Urothelium cell line (cell line): ENCODE results near the gene TNNT2.

ENCODE experiments used
- DNase-seq: peaks from one replicate; pipeline ENCODE4 v3.0.0; 2011; ENCODE audit warnings: low spot score, mixed read lengths
- FAIRE-seq: peaks from 2 replicates; lab custom pipeline; 2011; peaks lifted over from hg19 to GRCh38; lab: Jason Lieb, UNC

The TNNT2 gene

GRCh38 chr1:201335901-201336300, 41.6 kb downstream of the TNNT2 start:
- no peak for DNase-seq
- no peak for FAIRE-seq

- no peak for DNase-seq
These were observed 42.2 kb downstream of the TNNT2 start for GRCh38 chr1:201335174-201335870.

GRCh38 chr1:201334325-201335173, 42.9 kb downstream of the TNNT2 start:
- FAIRE-seq, result no peak
- no peak for DNase-seq

More at GRCh38 chr1:201335174-201335870, 42.2 kb downstream of the TNNT2 start:
- FAIRE-seq, result no peak

GRCh38 chr1:201332616-201333335, 44.7 kb downstream of the TNNT2 start:
- no peak for FAIRE-seq
- no peak for DNase-seq

GRCh38 chr1:201332021-201332420, 45.5 kb downstream of the TNNT2 start:
- FAIRE-seq (no peak), DNase-seq (no peak)

DNA sequence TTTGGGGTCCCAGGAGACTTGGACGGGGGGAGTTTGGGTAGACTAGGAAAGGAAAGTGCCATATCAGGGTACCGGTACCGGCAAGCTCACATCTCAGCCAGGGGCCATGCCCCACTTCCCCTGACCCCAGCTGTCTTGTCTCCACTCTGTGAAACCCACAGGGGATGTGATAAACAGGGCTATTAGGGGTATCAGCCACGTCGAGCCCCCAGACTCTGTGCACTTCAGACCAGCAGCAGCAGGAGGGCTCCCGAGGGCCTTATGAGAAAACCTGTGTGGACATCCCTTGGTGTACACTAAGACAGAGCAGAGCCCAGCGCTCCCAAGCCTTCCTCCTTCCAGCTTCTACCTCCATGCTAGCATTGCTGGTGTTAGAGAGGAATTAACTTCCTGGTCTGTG, 46.3 kb downstream of the TNNT2 start:
- FAIRE-seq, result no peak

DNA sequence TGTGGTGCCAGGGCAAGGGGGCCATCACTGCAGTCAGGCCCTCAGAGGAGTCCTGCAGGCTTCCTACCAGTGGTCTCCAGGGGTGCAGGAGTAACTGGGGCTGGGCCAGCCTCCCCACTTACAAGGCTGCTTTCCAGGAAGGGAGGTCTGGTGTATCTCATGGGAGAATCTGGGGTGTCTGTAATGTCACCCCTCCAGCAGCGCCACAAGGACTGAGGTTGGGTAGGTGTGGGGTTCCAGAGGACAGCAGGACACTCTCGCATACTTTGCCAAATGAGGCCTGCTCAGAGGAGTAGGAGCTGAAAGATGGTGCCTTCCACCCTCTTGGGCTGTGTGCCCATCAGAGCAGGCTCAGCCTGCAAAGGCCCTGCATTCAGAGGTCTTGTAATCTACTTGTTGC, 46.9 kb downstream of the TNNT2 start:
- FAIRE-seq (no peak), DNase-seq (no peak)

More for the DNA sequence above, 46.3 kb downstream of the TNNT2 start:
- DNase-seq, result no peak

DNA sequence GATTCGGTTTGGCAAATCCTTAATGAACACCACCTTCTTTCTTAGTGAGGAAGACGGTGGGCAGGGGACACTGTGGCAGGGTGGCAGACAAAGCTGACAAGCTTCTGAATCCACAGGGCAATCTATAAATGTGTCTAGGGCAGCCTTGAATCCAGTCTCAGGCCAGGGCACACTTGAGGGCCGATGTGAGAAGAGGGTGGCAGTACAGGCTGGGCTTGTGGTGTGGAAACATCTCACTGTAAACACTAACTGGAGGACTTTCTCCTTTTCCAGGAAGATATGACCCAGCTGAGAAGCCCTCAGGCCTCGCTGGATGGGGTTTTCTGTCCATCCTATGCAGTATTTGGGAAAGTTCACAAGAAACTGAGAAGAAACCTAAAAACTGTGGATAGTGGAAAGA, 47.7 kb downstream of the TNNT2 start:
- FAIRE-seq (no peak), DNase-seq (no peak)

DNA sequence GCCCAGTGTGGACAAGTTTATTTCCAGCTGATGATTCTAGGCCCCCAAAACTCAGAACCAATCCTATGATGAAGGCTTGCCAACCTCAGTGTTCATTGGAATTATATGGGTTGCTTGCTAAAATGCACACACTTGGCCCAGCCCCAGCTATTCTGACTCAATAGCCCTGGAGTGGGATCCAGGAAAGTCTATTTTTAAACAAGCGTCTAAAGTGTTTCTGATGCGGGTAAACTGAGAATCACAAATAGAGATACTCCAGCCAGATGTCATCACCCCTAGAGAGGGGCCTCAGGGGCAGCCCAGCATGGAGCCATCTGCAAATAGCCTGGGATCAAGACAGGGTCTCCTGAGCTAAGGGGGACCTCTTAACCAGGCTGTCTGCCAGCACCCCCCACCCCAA, 48.2 kb downstream of the TNNT2 start:
- DNase-seq (no peak), FAIRE-seq (no peak)

DNA sequence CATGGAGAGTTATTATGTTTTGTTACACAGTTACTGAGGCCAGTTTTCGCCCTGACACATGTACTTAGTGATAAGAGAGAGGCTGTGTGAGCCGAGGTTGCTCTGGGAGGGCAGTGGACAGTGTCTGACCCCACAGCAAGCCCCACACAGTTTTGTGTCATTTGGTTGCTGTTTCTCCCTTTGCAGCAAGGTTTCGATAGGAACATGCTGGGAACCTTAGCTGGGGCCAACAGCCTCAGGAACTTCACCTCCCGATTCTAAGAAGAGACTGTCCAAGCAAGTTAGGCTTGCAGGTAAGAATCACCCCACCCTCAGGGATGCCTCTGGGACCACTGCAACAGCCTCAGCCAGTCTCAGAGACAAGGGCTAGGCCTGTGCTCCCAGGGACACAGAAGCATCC, 48.9 kb downstream of the TNNT2 start:
- no peak for FAIRE-seq

GRCh38 chr1:201327687-201328240, 49.7 kb downstream of the TNNT2 start:
- DNase-seq (no peak), FAIRE-seq (no peak)

More for the DNA sequence above, 48.9 kb downstream of the TNNT2 start:
- DNase-seq, result no peak

DNA sequence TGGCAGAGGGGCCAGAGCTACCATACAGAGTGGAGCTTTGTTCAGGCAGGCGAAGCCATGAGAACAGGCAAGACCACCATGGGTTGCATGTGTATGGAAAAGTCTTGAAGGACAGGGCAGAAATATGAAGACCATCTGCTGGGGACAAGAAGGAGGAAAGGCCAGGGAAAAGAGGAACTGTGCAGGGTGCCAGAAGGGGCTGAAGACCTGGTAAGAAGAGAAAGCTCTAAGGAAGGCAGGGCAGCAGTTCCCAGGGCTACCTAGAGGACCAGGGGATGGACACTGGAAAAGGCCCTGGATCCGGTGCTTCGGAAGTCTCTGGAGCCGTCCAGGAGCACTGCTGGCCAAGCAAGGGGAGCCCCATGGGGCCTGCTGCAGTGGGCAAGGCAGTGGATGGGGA, 50.8 kb downstream of the TNNT2 start:
- DNase-seq (no peak), FAIRE-seq (no peak)

GRCh38 chr1:201325678-201326060, 51.8 kb downstream of the TNNT2 start:
- no peak for DNase-seq
- no peak for FAIRE-seq

DNA sequence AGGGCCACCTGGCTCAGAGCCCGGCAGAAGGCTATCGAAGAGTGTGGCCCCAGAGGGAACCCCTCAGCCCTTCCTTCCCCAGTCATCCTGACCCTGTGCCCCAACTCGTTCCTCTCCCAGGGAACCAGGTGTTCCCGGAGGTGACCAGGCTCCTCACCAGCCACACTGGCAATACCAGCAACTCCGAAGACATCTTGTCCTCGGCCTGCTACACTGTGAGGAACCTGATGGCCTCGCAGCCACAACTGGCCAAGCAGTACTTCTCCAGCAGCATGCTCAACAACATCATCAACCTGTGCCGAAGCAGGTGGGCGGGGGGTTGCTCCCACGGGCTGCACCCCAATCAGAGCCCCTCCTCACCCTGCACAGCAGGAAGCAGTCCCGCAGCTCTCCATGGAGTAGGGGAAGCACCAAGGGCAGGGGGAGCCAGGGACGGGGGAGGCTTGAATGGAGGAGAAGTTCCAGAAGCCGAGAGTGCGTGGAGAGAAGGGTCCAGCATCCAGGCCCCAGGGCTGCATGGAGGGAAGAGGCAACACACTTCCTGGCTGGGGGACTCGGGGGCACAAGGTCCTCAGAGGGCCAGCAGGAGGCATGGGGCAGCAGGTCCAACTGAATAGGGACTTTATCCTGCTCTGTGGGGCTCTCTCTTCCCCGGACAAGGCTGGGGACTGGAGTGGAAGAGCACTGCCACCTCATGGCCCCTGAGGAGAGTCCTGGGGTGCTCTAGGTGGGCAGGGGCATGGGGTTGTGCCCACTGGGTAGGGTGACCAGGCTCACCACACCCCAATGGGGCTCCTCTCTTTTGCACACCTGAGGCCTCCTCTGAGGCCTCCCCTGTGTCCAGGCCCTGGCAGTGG, 52.4 kb downstream of the TNNT2 start:
- DNase-seq, result no peak
- no peak for FAIRE-seq

DNA sequence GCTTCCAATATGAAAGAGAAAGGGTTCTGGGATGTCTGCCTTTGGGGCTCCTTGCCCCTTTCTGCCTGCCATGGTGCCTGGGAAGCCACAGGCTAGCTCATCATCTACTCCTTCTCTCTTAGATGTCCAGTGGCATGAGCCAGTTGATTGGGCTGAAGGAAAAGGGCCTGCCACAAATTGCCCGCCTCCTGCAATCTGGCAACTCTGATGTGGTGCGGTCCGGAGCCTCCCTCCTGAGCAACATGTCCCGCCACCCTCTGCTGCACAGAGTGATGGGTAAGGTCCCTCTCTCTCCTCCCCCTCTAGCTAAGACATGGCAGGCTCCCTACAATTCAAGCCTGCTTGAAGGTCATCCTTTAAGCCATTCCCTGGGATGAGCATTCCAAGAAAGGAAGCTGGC, 53.2 kb downstream of the TNNT2 start:
- FAIRE-seq, result no peak
- DNase-seq, result no peak

DNA sequence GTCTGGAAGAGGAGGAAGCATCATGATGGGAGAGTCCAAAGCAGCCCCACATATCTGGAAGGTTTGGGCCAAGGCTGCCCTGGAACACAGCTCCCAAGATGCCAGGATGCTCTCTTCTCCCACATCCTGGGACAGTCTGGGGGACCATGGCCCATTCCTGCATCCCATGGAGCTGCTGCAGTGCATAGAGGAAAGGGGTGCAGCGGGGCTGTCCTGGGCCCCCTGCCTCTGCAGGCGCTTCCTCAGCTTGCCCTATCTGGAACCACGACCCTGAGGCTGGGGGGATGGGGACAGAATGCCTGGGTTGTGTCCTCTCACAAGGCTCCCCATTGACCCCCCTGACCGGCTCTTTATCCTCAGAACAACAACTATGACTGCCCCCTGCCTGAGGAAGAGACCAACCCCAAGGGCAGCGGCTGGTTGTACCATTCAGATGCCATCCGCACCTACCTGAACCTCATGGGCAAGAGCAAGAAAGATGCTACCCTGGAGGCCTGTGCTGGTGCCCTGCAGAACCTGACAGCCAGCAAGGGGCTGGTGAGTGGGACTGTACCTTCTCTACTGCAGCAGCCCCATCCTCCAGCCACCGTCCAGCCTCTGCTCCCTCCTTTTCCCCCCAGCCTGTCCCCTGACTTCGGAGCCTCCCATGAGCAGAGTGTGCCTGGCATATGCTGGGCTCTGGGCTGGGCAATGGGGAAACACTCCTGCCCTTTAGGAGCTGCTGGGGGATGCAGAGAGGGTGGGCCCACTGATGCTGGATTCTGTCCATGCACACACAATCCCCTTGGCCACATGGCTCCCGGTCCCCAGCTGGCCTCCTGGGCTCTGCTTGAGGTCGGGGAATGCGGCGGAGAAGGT, 54.6 kb downstream of the TNNT2 start:
- DNase-seq, result no peak
- no peak for FAIRE-seq

DNA sequence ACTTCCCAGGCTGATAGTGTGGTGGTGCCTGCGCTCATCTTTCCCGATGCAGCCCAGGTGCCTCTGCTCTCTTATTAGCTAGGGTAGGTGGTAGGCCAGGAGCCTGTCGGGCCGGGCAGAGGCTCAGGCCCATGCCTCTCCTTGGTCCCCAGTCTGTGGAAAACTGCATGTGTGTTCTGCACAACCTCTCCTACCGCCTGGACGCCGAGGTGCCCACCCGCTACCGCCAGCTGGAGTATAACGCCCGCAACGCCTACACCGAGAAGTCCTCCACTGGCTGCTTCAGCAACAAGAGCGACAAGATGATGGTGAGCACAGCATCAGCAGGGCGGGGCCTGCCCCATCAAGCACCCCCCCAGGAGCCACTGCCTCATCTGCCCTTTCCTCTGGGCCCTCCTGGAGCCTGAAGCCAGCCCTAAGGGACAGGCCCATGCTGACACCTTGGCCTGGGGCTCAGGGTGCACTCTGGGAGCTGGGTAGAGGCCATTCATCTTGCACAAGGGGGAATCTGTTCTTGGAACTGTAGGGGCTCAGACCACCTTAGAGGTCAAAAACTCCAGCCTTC, 55.6 kb downstream of the TNNT2 start:
- DNase-seq (no peak), FAIRE-seq (no peak)

DNA sequence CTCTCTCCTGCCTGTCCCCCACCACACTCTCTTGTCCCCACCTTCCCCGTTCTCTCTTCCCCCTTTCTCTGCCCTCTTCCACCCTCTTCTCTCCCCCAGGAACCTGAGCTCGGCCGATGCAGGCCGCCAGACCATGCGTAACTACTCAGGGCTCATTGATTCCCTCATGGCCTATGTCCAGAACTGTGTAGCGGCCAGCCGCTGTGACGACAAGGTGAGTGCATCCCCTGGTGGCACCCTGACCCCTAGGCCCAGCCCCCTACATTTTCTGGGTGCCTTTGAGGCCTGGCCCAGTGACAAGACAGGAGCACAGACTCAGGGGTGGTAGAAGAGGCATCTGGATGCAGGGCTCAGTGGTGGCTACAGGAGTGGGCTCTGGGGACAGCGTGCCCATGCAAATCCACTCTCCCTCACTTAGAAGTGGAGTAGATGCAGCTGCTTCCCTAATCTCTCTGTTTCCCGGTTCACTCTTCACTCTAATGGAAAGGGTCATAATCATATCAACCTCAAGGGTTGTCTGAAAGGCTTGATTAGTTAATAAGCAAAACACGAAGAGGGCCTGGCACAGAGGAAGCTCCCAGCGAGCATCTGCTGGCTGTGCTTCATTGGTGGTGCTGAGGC, 57.2 kb downstream of the TNNT2 start:
- DNase-seq (no peak), FAIRE-seq (peak; percentile 55)

DNA sequence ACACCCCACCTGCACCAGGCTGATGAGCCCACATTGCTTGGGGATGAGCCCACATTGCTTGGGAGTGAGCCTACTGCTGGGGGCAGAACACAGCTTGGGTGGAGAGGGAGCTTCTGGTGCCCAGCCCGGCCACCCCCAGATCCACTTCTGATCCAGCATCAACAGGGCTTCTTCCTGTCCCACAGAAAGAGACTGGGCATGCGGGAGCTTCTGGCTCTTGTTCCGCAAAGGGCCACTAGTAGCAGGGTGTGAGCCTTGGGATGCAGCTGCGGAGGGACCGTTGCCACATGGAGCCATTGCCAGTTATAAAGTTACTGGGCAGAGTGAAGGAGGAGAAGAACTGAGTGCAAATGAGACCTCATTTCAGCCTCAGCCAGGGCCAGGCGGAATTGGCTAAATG, 57.8 kb downstream of the TNNT2 start:
- DNase-seq, result no peak

More for the DNA sequence above, 57.8 kb downstream of the TNNT2 start:
- FAIRE-seq, result no peak
